ENCODE results near the gene ZER1.

Gene ZER1

DNA sequence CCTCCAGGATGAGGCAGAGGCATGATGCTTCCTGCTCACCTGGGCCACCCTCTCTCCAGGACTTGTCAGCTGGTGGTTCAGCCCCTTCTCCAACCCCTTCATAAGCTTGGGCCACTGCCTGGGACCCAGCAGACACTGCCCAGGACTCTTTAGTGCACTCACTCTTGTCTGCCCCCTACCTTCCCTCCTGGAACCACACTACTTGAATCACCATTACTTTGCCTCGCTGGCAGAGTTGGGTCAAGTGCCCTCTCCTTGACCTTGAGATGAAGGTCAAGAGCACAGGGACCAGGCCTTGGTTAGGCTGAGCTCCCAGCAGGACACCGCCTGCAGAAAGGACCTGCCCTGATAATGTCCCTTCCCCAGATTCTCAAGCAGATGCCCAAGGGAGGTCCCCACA lies 38.1 kb upstream of the ZER1 start:
- TF ChIP-seq, protein P1, sequence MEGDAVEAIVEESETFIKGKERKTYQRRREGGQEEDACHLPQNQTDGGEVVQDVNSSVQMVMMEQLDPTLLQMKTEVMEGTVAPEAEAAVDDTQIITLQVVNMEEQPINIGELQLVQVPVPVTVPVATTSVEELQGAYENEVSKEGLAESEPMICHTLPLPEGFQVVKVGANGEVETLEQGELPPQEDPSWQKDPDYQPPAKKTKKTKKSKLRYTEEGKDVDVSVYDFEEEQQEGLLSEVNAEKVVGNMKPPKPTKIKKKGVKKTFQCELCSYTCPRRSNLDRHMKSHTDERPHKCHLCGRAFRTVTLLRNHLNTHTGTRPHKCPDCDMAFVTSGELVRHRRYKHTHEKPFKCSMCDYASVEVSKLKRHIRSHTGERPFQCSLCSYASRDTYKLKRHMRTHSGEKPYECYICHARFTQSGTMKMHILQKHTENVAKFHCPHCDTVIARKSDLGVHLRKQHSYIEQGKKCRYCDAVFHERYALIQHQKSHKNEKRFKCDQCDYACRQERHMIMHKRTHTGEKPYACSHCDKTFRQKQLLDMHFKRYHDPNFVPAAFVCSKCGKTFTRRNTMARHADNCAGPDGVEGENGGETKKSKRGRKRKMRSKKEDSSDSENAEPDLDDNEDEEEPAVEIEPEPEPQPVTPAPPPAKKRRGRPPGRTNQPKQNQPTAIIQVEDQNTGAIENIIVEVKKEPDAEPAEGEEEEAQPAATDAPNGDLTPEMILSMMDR (conservative IDR thresholded peaks at IDR 0.05): no peak
- no peak overlapping the region for H3K27ac ChIP-seq

DNA sequence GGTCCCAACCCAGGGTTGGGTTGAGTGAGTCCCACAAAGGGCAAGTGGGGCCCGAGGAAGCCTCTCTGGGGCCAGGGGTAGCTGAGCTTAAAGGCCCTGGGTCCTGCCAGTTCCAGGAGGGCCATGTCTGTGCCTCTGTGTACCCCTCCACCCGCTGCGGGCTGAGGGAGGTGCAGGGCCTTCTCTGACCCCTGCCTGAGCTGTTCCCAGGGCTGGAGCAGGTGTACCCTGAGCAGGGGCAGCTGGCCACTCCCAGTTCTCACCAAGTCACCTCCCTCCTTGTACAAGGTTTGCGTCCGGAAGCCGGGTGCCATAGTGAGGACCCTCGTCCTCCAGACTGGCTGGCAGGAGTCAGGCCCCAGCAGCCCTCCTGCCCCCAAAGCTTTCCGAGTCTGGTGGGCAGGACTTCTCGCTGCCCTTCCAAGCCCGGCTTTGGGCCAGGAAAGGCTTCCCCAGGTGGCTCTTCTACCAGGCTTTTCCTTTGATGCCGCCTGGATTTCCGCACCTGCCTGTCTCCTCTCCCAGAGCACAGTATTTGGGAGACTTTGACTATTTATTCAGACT lies 37.4 kb upstream of the ZER1 start:
- no peak overlapping the region for H3K27ac ChIP-seq

DNA sequence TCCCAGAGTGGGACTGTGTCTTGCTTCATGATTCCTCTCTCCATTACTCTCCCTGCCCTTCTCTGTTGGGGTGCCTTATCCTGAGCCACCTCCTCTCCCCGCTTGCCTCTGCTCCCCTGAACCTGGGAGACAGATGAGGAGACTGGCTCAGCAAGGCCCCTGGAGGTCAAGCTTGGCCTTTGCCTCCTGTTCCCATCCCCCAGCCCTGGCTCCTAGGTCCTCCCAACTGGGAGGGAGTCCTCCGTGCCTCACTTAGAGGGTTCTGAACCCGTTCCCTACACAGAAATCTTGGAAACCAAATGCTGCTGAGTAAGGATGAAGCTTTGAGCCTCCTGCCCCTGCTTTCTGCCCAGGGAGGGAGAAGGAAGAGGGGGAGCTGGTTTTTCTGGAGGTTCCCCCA lies 36.8 kb upstream of the ZER1 start:
- no peak overlapping the region for H3K27ac ChIP-seq
- TF ChIP-seq, protein P1 (conservative IDR thresholded peaks at IDR 0.05): no peak

More for the DNA sequence above, 37.4 kb upstream of the ZER1 start:
- TF ChIP-seq, protein P1 (conservative IDR thresholded peaks at IDR 0.05): no peak

DNA sequence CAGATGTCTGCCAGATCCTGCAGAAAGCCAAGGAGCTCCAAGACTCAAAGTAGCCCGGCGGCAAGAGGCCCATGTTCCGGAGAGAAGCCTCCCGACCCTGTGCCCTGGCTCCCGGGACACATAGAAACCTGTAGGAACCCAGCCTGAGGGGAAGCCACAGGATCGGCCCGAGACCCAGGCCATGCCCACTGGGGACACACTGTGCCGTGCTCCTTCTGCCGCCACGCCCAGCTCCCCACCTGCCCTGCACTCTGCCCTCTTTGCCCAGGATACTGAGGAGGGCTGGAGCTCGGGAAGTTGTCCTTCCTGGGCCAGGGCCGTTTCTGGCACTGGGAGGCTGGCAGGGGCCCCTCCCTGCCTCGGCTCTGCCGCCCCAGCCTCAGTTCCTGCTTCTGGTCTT lies 36.1 kb upstream of the ZER1 start:
- TF ChIP-seq, protein P1 (conservative IDR thresholded peaks at IDR 0.05): no peak

DNA sequence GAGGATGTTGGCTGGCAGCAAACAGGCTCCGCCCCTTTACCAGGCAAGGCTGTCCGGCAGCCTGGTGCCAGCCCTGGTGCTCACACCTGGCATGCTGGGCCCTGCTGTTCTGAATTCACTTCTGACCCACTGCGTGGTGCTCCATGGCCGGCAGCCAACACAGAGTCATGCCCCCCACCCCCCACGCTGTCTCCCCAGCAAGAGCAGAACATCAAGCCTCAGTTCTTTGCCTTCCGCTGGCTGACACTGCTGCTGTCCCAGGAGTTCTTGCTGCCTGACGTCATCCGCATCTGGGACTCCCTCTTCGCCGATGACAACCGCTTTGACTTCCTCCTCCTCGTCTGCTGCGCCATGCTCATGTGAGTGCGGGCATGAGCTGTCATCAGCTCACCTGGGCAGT lies 33.9 kb upstream of the ZER1 start:
- no peak overlapping the region for H3K27ac ChIP-seq
- TF ChIP-seq, protein P1 (conservative IDR thresholded peaks at IDR 0.05): no peak

More for the DNA sequence above, 36.1 kb upstream of the ZER1 start:
- H3K27ac ChIP-seq: no peak overlapping the region

DNA sequence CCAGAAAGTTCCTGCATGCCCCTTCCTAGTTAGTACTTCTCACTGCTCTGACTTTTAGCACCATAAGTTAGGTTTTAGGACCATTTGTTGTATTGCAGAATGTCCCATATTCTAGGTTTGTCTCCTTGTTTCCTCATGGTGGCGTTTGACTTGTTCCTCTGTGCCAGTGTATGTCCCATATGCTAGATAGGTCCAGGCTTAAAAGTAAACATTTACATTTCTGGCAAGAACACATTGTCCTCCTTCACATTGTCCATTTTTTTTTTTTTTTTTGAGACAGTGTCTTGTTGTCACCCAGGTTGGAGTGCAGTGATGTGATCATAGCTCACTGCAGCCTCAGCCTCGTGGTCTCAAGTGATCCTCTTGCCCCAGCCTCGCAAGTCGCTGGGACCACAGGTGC lies 30.8 kb upstream of the ZER1 start:
- H3K27ac ChIP-seq: peak overlapping the region; percentile 25; the same call in 1 of the 2 replicates
- TF ChIP-seq, protein P1 (conservative IDR thresholded peaks at IDR 0.05): peak; percentile 32; the same call in 1 of the 2 replicates

DNA sequence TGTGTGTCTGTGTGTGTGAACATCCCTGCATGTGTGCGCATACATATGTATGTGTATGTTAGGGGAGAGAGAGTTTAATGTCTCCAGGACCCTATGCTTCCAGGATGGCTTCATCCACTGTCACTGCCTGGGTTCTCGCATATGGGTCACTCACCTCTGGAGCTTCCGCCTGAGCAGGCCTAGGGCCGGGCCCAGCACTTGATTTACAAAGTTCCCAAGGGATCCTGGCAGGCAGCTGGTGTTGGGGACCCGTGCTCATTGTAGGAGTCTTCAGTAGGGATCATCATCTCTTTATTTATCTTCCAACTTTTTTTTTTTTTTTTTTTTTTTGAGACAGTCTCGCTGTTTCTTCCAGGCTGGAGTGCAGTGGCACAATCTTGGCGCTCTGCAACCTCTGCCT lies 28.3 kb upstream of the ZER1 start:
- H3K27ac ChIP-seq: no peak overlapping the region
- TF ChIP-seq, protein P1 (conservative IDR thresholded peaks at IDR 0.05): no peak
